GM18498 (cell line): ENCODE results near the gene TSEN54.

Source experiments
- ATAC-seq: cut with Tn5 transposase; IDR thresholded peaks from one replicate; pipeline ENCODE4 v1.9.1; 2021; ENCODE audit warnings: mild to moderate bottlenecking, moderate library complexity; ENCODE audit not compliant: unreplicated experiment

TSEN54 gene

DNA sequence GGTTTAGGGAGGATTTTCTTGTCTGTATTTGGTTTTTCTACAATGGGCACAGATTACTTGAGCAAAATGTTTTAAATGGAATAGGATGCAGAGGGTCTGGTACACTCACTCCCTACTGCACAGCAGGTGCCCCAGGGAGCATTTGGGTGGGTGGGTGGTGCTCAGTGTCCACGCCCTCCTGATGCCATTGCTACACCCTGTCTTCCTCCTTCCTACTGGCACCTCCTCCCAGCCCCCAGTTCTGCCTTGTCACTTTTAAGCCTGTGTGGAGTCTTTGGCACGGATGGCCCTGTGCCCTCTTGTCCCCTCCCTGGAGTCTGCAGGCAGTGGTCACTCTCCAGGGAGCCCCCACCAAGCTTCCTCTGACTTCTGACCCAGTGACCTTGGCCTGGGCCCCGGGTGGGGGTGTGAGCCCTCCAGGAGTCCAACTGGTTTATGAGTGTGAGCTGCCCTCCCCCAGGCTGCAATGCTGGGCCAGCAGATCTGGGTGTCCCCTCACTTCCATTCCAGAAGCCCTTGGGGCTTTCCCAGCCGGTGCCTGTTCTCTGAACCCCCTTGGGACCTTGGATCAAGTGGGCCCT, 24.7 kb downstream of the TSEN54 start:
- ATAC-seq, result no peak

DNA sequence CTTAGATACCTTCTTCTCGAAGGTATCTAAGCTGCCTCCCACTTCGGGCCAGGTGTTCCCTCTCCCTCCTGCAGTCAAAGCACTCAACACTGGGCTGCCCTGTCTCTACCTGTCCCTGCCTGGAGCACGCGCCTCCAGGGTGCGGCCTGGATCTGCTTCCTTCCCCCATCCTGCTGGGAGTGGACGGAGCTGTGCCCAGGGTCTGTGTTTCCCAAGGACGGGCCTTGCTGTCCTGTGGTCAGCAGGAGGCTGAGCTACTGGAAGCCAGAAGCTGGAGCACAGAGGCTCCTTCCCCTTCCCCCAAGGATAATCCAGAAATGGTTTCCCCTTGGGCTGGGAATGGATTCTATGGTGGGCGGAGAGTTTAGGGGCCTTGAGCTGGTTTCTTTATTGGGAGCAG, 25.9 kb downstream of the TSEN54 start:
- no peak for ATAC-seq

DNA sequence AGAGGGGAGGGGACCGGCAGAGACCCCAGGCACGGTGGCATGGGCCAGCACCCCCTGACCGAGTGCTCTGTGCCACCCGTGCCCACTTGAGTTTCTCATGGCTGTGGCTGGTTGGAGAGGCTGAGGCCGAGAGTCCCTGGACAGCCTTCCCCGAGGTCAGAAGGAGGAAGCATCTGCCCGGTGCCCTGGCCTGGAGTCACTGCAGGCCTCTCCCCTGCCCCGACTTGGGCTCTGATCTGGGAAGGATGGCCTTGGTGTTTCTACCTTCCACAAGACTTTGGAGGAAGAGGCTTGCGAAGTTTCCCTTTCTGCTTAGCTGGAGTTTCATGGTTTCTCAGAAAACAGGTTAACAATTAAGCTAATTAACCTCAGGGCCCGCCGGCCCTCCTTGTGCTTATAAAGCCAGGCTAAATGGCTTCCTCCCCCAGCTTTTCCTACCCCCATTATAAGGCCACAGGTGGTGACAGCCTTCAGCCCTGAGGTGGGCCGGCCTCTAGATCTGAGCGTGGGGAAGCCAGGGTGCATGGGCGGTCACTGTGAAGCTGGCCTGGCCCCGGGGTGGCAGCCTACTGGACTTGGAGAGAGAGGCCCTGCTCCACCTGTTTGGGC, 26.5 kb downstream of the TSEN54 start:
- no peak for ATAC-seq

- ATAC-seq, result no peak
These were observed 27.9 kb downstream of the TSEN54 start for GRCh38 chr17:75544250-75544649.

- no peak for ATAC-seq
These were observed 29.9 kb downstream of the TSEN54 start for GRCh38 chr17:75546181-75546580.

GRCh38 chr17:75547091-75547490, 30.8 kb downstream of the TSEN54 start:
- no peak for ATAC-seq

- no peak for ATAC-seq
These were observed 32.5 kb downstream of the TSEN54 start for GRCh38 chr17:75548813-75549212.

GRCh38 chr17:75549246-75550138, 33.2 kb downstream of the TSEN54 start:
- ATAC-seq, result no peak

DNA sequence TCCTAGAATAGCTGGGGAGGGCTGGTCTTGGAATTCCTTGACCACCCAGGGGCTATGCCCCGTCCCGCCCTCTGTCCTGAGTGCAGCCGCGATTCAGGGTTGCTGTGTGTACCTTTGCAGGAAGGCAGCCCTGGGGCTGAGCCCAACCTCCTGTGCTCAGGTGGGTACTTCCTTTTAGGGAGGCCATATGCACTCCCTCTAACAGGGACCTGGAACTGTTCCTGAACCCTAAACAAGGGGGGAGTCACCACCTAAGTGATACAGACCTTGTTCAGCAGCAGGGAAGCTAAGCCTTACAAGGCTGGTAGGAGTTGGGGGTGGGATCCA, 33.8 kb downstream of the TSEN54 start:
- no peak for ATAC-seq

GRCh38 chr17:75551266-75551665, 34.9 kb downstream of the TSEN54 start:
- no peak for ATAC-seq

DNA sequence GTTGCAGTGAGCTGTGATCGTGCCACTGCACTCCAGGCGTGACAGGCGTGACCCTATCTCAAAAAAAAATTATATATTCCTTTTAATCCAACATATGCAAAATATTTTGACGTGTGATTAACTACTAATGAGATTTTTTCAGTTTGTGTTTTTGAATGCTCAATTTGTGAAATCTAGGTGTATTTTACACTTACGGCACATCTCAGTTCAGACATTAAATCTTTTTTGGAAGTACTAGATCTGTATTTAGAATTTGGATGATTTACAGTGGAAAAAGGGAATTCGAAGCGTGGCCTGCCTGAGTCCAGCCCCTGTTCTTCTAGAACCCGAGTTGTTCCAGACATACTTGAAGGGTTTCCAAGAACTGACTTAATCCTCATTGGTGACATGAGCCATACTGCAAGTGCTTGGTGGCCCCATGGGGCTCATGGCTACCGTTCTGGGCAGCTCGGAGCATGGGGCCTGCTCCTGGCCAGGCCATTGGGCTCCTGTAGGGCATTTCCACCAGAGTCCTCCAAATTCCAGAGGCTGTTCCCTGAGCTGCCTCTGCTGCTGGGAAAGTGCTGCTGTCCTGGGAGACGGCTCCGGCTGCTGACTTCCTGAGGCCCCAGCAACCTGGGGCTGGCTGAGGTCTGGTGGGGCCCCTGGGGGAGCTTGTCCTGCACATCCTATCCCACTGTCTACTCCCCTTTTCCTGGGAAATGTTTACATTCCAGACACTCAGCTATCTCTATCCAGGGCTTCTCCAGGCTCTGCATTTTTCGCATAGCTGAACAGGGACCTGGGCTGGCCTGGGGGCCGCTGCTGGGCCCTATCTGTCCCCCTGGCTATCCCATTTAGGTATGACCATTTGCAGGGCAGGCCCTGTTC, 36.3 kb downstream of the TSEN54 start:
- ATAC-seq, result no peak

DNA sequence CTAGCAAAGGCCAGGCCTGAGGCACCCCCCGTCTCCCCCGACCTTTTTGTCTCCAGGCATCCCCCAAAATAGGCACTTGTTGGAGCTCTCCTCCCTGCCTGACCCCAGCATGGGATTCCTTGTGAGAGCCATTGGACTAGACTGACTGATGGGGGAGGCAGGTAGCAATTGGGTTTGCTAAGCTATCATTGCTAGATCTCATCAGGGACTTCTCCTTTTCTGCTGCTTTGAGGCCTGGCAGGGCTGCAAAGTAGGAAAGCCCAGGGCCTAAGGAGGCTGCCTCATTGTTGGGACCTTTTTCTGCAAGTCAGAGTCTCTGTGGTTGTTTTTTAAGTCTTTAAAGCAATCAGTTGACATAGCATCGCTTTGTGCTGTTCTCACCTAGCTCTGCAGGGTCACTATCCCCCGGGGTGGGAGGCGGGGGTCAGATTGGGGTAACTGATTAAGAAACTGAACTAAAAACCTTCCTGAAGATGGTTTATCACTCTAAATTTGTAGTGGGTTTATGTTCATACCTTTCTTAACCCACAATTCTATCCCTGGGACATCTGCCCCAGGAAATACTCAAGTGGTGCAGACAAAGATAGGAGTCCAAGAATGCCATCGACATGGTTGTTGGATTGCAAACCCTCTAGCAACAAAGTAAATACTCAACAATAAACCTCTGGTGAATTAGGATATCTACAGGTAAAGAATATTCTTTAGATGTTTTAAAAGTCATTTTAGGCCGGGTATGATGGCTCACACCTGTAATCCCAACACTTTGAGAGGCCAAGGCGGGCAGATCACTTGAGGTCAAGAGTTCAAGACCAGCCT, 37.2 kb downstream of the TSEN54 start:
- ATAC-seq, result no peak

- ATAC-seq, result no peak
These were observed 39.4 kb downstream of the TSEN54 start for GRCh38 chr17:75555679-75556153.

- ATAC-seq, result no peak
These were observed 40.9 kb downstream of the TSEN54 start for GRCh38 chr17:75557075-75557851.

DNA sequence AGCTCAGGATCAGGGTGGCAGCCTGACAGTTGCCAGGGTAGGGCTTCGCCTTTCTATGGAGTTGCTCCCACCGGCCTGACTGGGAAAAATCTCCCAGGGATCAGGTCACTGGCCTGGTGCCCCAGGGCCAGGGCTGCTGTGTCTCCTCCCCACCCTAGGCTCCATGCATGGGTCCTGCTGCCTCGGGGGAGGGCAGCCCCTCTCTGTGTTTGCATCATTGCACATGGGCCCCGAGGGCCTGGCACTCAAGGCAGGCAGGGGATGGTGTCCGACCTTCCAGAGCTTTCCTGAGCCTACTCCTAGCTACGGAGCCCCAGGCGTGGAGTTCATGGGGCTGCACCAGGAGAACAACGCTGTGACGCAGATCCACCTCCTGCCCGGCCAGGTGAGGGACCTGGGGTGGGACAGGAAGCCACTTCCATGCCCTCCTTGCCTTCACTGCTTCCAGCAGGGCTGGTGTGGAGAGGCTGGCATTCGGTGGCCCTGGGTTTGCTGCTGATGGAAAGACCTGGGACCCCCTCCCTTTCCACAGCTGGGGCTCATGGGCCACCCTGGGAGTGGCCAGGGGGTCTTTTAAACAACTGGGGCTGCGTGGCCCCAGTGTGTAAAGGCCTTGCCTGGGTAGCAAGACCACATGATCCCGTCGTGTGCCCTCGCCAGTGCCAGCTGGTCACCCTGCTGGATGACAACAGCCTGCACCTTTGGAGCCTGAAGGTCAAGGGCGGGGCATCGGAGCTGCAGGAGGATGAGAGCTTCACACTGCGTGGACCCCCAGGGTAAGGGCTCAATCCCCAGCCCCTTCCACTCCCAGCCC, 41.7 kb downstream of the TSEN54 start:
- ATAC-seq, result no peak

- ATAC-seq, result no peak
These were observed 42.6 kb downstream of the TSEN54 start for GRCh38 chr17:75558666-75559530.

DNA sequence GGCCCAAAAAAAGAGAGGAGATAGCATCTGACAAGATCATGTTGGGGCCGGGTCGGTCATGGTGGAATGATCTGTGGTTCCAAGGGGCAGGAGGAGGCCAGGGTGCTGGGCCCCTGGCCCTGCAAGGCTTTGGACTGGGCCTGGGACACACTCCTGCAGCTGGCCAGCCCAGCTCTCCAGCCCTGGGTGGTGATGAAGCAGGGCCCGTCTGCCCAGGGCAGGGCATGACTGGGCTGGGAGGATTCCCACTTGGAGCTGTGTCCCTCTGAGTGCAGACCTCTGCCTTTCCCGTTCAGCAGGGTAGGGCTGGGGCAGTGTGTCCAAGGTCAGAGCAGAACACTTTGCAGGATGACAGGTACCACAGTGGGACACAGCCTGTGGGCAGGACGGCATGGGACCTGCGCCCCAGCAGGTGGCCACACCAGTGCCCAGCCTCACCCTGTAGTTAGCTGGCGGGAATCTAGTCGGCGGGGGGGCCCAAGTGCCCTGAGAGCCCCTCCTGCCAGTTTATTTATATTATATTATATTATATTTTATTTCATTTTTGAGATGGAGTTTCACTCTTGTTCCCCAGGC, 43.7 kb downstream of the TSEN54 start:
- no peak for ATAC-seq
